K562 (cell line): ENCODE data around the gene DLGAP5. TPM values are rescaled to one million over a fixed set of nuclear protein-coding genes. Genes with fewer than 3 reads are reported as not detected.

Experiments used
- ATAC-seq: fragments of 200-7000 bp; cut with Tn5 transposase; 3 replicates; pipeline ENCODE4 v1.9.1; 2020; ENCODE audit warnings: moderate library complexity
- BruUV-seq: library from RNA; stranded (reverse); fragments of 400-500 nt; replicated peaks from 2 replicates; lab custom pipeline; 2021; lab: Mats Ljungman, UMichigan
- CTCF ChIA-PET: fragments of 300-600 bp; formaldehyde crosslinking; extraction: SDS; loops from one replicate; lab custom pipeline; 2021; ENCODE audit warnings: low intra/inter-chr PET ratio; lab: Yijun Ruan, JAX
- POLR2A ChIA-PET: fragments of 300-600, 350-650 bp; sonication (Branson Sonifier 250); formaldehyde crosslinking; extraction: SDS; loops from one replicate; lab custom pipeline; 2021; ENCODE audit warnings: antibody characterized with exemption, inconsistent platforms; lab: Yijun Ruan, JAX
- DNase-seq, 4 experiments: peaks; one replicate each; pipeline versions ENCODE4 v3.0.0 to v3.0.0-alpha.2; 2011 to 2018; ENCODE audit warnings: low spot score in 3 of 4, mixed read lengths in 3 of 4; ENCODE audit errors: extremely low read depth in 1 of 4
- FAIRE-seq: peaks from 2 replicates; lab custom pipeline; 2011; peaks lifted over from hg19 to GRCh38; lab: Jason Lieb, UNC
- H2AFZ ChIP-seq: 2 replicates; pipeline ENCODE4 v1.6.0; 2011; ENCODE audit warnings: low read depth, low read length, control low read depth, inconsistent platforms
- H3K27ac ChIP-seq: fragments of 200-600 bp; 3 replicates; pipeline ENCODE4 v1.8.0; 2011; ENCODE audit warnings: low read depth, mild to moderate bottlenecking, control low read depth, inconsistent platforms, low read length, moderate library complexity, mixed read lengths; ENCODE audit errors: extremely low read depth
- H3K27me3 ChIP-seq, 2 experiments: fragments of 300-600 bp in 1 of 2; 2 replicates in 1 of 2; 3 replicates in 1 of 2; pipeline versions ENCODE4 v1.6.0 to v1.8.0; 2011; ENCODE audit warnings: inconsistent platforms in 2 of 2, low read length in 2 of 2, mild to moderate bottlenecking in 1 of 2, mixed read lengths in 1 of 2, moderate library complexity in 1 of 2; ENCODE audit not compliant: control insufficient read depth in 2 of 2, insufficient read depth in 2 of 2
- H3K36me3 ChIP-seq: fragments of 300-600 bp; 3 replicates; pipeline ENCODE4 v1.8.0; 2011; ENCODE audit warnings: mild to moderate bottlenecking, low read length, inconsistent platforms; ENCODE audit not compliant: control insufficient read depth, insufficient read depth
- H3K4me1 ChIP-seq, 2 experiments: fragments of 200-600 bp in 1 of 2; replicated peaks in 1 of 2; 2 replicates in 1 of 2; 3 replicates in 1 of 2; pipeline versions ENCODE4 v1.5.1 to v1.8.0; 2011; ENCODE audit warnings: inconsistent platforms in 2 of 2, low read length in 2 of 2, mild to moderate bottlenecking in 1 of 2, mixed read lengths in 1 of 2, moderate library complexity in 1 of 2; ENCODE audit not compliant: control insufficient read depth in 2 of 2, insufficient read depth in 2 of 2
- H3K4me2 ChIP-seq: 2 replicates; pipeline ENCODE4 v1.6.1; 2011; ENCODE audit warnings: low read length, control low read depth, inconsistent platforms, mixed read lengths; ENCODE audit not compliant: insufficient read depth
- H3K4me3 ChIP-seq: fragments of 200-600 bp; sonication (generic), shearing (Covaris generic); 2 replicates; pipeline ENCODE4 v1.5.1; 2016; ENCODE audit warnings: control low read depth, inconsistent platforms
- H3K79me2 ChIP-seq: fragments of 200-600 bp; 3 replicates; pipeline ENCODE4 v1.8.0; 2011; ENCODE audit warnings: low read length, inconsistent platforms; ENCODE audit not compliant: control insufficient read depth, insufficient read depth
- H3K9ac ChIP-seq, 2 experiments: 2 replicates each; pipeline versions ENCODE4 v1.6.0 to v1.6.1; 2011; ENCODE audit warnings: low read depth in 2 of 2, low read length in 2 of 2, control low read depth in 1 of 2, inconsistent platforms in 1 of 2, mild to moderate bottlenecking in 1 of 2, mixed read lengths in 1 of 2; ENCODE audit not compliant: insufficient read depth in 1 of 2
- H3K9me1 ChIP-seq: one replicate; pipeline ENCODE4 v1.6.0; 2011; ENCODE audit warnings: inconsistent platforms, mild to moderate bottlenecking, low read length, moderate library complexity; ENCODE audit not compliant: control insufficient read depth, insufficient read depth
- H3K9me3 ChIP-seq: replicated peaks from 2 replicates; pipeline ENCODE4 v1.5.1; 2011; ENCODE audit warnings: low read depth, low read length, inconsistent platforms; ENCODE audit not compliant: control insufficient read depth, insufficient read depth
- H4K20me1 ChIP-seq: replicated peaks from 2 replicates; pipeline ENCODE4 v1.6.1; 2011; ENCODE audit warnings: low read length, inconsistent platforms, mixed read lengths; ENCODE audit not compliant: control insufficient read depth, insufficient read depth
- ASH1L ChIP-seq: fragments of 450-650 bp; IDR thresholded peaks from 2 replicates; pipeline ENCODE4 v1.6.1; 2018; ENCODE audit warnings: borderline replicate concordance, mild to moderate bottlenecking, low read depth; ENCODE audit not compliant: partially characterized antibody
- CC2D1A ChIP-seq: fragments of 450-650 bp; IDR thresholded peaks from 2 replicates; pipeline ENCODE4 v1.6.1; 2017; ENCODE audit warnings: mild to moderate bottlenecking
- CEBPG ChIP-seq, 3 experiments: fragments of 200-800 bp in 1 of 3; sonication (Bioruptor generic) in 1 of 3; sonication (generic) in 1 of 3; formaldehyde crosslinking in 1 of 3; IDR thresholded peaks in 2 of 3; conservative IDR thresholded peaks in 1 of 3; 2 replicates each; pipeline versions ENCODE4 v1.6.1 to v1.8.0; 2016 to 2022; ENCODE audit warnings: missing compliant biosample characterization in 2 of 3, missing genetic modification characterization in 2 of 3, mild to moderate bottlenecking in 1 of 3, missing genetic modification reagents in 1 of 3
- CTBP1 ChIP-seq: fragments of 450-650 bp; IDR thresholded peaks from 2 replicates; pipeline ENCODE4 v1.6.1; 2016; ENCODE audit warnings: borderline replicate concordance
- ELF2 ChIP-seq: fragments of 250-450 bp; sonication (Bioruptor Pico); IDR thresholded peaks from 2 replicates; pipeline ENCODE4 v1.5.0; 2021; ENCODE audit warnings: mild to moderate bottlenecking
- ELK1 ChIP-seq: sonication (generic); formaldehyde crosslinking; IDR thresholded peaks from 2 replicates; pipeline ENCODE4 v1.8.1; 2022; ENCODE audit warnings: missing genetic modification reagents
- ELK3 ChIP-seq: fragments of 450-650 bp; formaldehyde crosslinking; IDR thresholded peaks from 2 replicates; pipeline ENCODE4 v1.4.0; 2020; ENCODE audit warnings: mild to moderate bottlenecking
- EP400 ChIP-seq: fragments of 450-650 bp; IDR thresholded peaks from 2 replicates; pipeline ENCODE4 v1.6.1; 2017; ENCODE audit warnings: antibody characterized with exemption, mild to moderate bottlenecking, moderate library complexity
- FUS ChIP-seq: fragments of 200-400 bp; formaldehyde crosslinking; optimal IDR thresholded peaks from 2 replicates; pipeline ENCODE3; 2017; ENCODE audit warnings: low read depth, low read length
- HNRNPLL ChIP-seq: fragments of 200-400 bp; formaldehyde crosslinking; IDR thresholded peaks from 2 replicates; pipeline ENCODE4 v1.6.1; 2017; ENCODE audit warnings: low read length, low read depth, mild to moderate bottlenecking; ENCODE audit not compliant: poor library complexity, severe bottlenecking
- MTA1 ChIP-seq: fragments of 450-650 bp; IDR thresholded peaks from 2 replicates; pipeline ENCODE4 v1.6.1; 2017; ENCODE audit warnings: borderline replicate concordance
- TAF9B ChIP-seq: fragments of 450-650 bp; IDR thresholded peaks from 2 replicates; pipeline ENCODE4 v1.6.1; 2018; ENCODE audit warnings: mild to moderate bottlenecking; ENCODE audit not compliant: partially characterized antibody
- ZKSCAN3 ChIP-seq: fragments of 250-450 bp; sonication (Bioruptor Pico); IDR thresholded peaks from 2 replicates; pipeline ENCODE4 v1.4.0; 2020
- ZNF175 ChIP-seq: fragments of 200-800 bp; sonication (Bioruptor generic); IDR thresholded peaks from 2 replicates; pipeline ENCODE4 v1.6.1; 2016; ENCODE audit warnings: low read depth, mild to moderate bottlenecking, missing genetic modification characterization, missing compliant biosample characterization
- ZNF445 ChIP-seq: fragments of 250-450 bp; sonication (Bioruptor Pico); IDR thresholded peaks from 2 replicates; pipeline ENCODE4 v1.4.0; 2020; ENCODE audit warnings: low read depth, mild to moderate bottlenecking, moderate library complexity
- WGBS: fragments of 100-300 bp; shearing (Covaris generic); methylation state at CpG from one replicate; pipeline ENCODE4 v1.1.6; 2016; ENCODE audit warnings: low coverage, mixed read lengths; ENCODE audit not compliant: insufficient coverage; ENCODE audit errors: missing lambda C conversion rate; 5-methylcytosine and 5-hydroxymethylcytosine counted together
- in situ Hi-C: fragments of 300-500 bp; cut with MboI; formaldehyde crosslinking; loops from 4 replicates; pipeline ENCODE4 v1.15.0; 2018; ENCODE audit warnings: inconsistent platforms, mixed read lengths
- intact Hi-C: fragments of 100-400 bp; cut with micrococcal nuclease; formaldehyde crosslinking; loops from 2 replicates; pipeline ENCODE4 v1.14.2; 2022
- polyA plus RNA-seq, 8 experiments: library from polyadenylated mRNA; depleted of rRNA in 4 of 8; stranded (reverse) in 5 of 8; unstranded in 3 of 8; fragments of >200 nt; fragmentation: Nextera tagmentation in 2 of 8; fragmentation: Illumina TruSeq in 1 of 8; extraction: Ambion mirVana in 2 of 8; extraction: Trizol in 1 of 8; gene quantifications; 2 replicates each; pipeline versions ENCODE4 v1.2.1 to v1.2.3, GENCODE V29; 2011 to 2014; ENCODE audit warnings: inconsistent platforms in 1 of 8, missing spikeins in 1 of 8
- total RNA-seq, 7 experiments: library from RNA; depleted of rRNA in 6 of 7; stranded (reverse); fragments of >200 nt in 6 of 7; fragmentation: Illumina TruSeq in 2 of 7; extraction: Trizol in 2 of 7; gene quantifications; 2 replicates each; pipeline versions ENCODE4 v1.2.1 to v1.2.3, GENCODE V29; 2011 to 2021; ENCODE audit warnings: low replicate concordance in 1 of 7
- TF ChIP-seq, protein P1 (sequence below): fragments of 250-450 bp; sonication (Bioruptor Pico); IDR thresholded peaks from 2 replicates; pipeline ENCODE4 v1.5.0; 2021

DLGAP5 gene
- total and polyA plus RNA-seq, 9 of the 15 experiments (the other 6 are each of a cell fraction or from before 2014, with no cell fraction given), result 39.1 to 80.0 (median 59.9) TPM

DNA sequence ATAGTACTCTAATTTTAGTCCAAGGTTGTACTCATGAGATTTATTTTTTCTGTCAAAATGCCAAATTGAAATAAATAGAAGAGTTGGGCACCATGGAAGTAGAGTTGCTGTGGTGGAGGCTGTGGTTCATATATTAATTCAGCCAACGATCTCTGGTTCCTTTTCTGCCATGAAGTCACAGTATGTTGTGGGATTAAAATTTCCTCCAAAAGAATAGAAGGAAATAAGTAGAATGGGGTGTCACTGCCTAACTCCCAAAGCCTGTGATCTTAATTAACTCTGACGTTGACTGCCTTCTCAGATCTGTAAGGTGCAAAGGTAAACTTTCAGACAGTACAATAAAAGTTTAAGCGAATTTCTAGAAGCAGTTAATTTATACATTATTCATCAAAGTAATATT, 42.2 kb upstream of the DLGAP5 start (continued):
- no peak for TF ChIP-seq EP400
- TF ChIP-seq CTBP1, result no peak
- TF ChIP-seq MTA1, result no peak
- TF ChIP-seq, all 486 proteins: peak for 0

DNA sequence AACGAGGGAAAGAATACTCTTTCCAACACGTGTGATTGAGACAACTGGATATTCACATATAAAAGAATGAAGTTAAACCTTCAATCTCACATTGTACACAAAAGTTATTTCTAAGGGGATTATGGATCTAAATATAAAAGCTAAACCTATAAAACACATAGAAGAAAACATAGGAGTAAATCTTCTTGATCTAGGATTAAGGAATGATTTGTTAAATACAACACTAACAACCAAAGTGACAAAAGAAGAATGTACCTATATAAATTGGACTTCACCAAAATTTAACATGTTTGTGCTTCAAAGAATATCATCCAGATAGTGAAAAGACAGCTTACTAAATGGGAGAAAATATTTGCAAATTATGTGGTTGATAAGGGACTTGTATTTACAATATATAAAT, 36.9 kb upstream of the DLGAP5 start:
- FAIRE-seq (no peak), DNase-seq (no peak), ATAC-seq (no peak)
- no TSS peak for BruUV-seq
- Histone ChIP-seq H3K36me3 (no peaks in the 10 kb centered on the region), H3K9me3 (no peaks in the 10 kb centered on the region; the same call in 1 of the 2 replicates), H3K27me3 (peaks cover 0 to 6% of the 10 kb centered on the region in 2 experiments; a peak in 2 of 5 replicates), H3K27ac (no peak overlapping the region), H4K20me1 (no peaks in the 10 kb centered on the region), H3K4me1 (no peaks in the 10 kb centered on the region; a peak in 1 of 5 replicates), H3K4me3 (no peak overlapping the region), H3K9ac (no peak overlapping the region), H2AFZ (no peak overlapping the region), H3K4me2 (no peak overlapping the region), H3K9me1 (no peaks in the 10 kb centered on the region), H3K79me2 (no peaks in the 10 kb centered on the region)
- intact Hi-C loops (no loop called here), in situ Hi-C loops (no loop called here)
- ChIA-PET POLR2A (interaction anchor here (1.5 kb wide), 1 partner anchor 15 kb away, joined by 3 read pairs; no protein-coding TSS in a partner anchor), CTCF (no interaction called here)
- WGBS, result 0% methylated on average over 2 of the region's 2 CpGs
- TF ChIP-seq TAF9B (no peak), FUS (no peak), ELF2 (CRISPR knock-in tag) (no peak), ASH1L (no peak), ZNF175 (CRISPR knock-in tag) (no peak), CEBPG (CRISPR knock-in tag; IDR thresholded peaks at IDR 0.05) (no peak), CEBPG (tag; conservative IDR thresholded peaks at IDR 0.05 in 1 of 2, IDR thresholded peaks at IDR 0.05 in 1 of 2) (no peak), HNRNPLL (no peak), ZNF445 (CRISPR knock-in tag) (no peak), ZKSCAN3 (CRISPR knock-in tag) (no peak), CC2D1A (no peak), ELK1 (CRISPR knock-in tag) (no peak), ELK3 (CRISPR knock-in tag) (no peak)
- TF ChIP-seq, protein P1, sequence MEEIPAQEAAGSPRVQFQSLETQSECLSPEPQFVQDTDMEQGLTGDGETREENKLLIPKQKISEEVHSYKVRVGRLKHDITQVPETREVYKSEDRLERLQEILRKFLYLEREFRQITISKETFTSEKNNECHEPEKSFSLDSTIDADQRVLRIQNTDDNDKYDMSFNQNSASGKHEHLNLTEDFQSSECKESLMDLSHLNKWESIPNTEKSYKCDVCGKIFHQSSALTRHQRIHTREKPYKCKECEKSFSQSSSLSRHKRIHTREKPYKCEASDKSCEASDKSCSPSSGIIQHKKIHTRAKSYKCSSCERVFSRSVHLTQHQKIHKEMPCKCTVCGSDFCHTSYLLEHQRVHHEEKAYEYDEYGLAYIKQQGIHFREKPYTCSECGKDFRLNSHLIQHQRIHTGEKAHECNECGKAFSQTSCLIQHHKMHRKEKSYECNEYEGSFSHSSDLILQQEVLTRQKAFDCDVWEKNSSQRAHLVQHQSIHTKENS (CRISPR knock-in tag), result no peak
